KOPT-K1 (cell line): ENCODE data around the gene CISD2.
"Not testable (repeated sequence)": the region's sequence is repeated elsewhere in the genome, so short reads cannot be mapped to it uniquely, and the experiment has no call there.

ENCODE experiments used
- H3K27ac ChIP-seq: fragments of 200-600 bp; sonication (generic); 2 replicates; pipeline ENCODE4 v1.5.1; 2016; ENCODE audit warnings: antibody characterized with exemption, mild to moderate bottlenecking, low read depth, low read length; ENCODE audit not compliant: poor library complexity, severe bottlenecking
- H3K36me3 ChIP-seq: fragments of 200-600 bp; sonication (generic); 2 replicates; pipeline ENCODE4 v1.5.1; 2017; ENCODE audit warnings: antibody characterized with exemption, mild to moderate bottlenecking, low read length, moderate library complexity; ENCODE audit not compliant: insufficient read depth
- H3K9me3 ChIP-seq: fragments of 200-600 bp; sonication (generic); 2 replicates; pipeline ENCODE4 v1.5.1; 2017; ENCODE audit warnings: antibody characterized with exemption, low read length, mild to moderate bottlenecking; ENCODE audit not compliant: insufficient read depth, poor library complexity, severe bottlenecking

Gene CISD2

DNA sequence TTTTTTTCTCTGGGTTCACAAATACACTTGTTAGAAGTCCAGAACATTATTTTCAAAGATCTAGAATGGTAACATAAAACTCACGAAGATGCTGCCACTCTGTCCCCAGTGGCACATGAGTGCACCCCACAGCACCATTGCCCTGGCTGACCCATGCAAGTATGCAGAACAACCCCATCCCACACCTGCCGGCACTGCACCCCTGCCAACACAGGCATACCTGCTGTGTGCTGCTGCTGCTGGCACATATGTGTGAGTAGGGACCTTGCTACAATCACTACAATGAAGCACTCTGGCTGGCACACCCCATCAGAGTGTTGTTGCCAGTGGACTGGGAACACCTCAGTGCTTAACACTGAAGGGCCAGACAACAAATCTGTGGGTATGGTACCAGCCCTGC, 66.9 kb downstream of the CISD2 start:
- Histone ChIP-seq H3K36me3 (no peaks in the 10 kb centered on the region), H3K27ac (no peak overlapping the region), H3K9me3 (no peaks in the 10 kb centered on the region)

DNA sequence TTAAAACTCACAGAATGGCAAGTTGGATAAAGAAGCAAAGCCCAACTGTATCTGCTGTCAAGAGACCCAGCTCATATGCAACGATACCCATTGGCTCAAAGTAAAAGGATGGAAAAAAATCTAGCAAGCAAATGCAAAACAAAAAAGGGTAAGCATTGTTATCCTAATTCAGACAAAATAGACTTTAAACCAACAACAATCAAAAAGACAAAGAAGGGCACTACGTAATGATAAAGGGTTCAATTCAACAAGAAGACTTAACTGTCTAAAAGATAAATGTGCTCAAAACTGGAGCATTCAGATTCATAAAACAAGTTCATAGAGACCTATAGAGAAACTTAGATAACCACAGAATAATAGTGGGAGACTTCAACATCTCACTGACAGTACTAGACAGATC, 69.3 kb downstream of the CISD2 start:
- not testable (repeated sequence) for H3K36me3 ChIP-seq, H3K9me3 ChIP-seq, H3K27ac ChIP-seq
